ENCODE measurements around the gene ALG6. TPM values are rescaled to one million over a fixed set of nuclear protein-coding genes. Genes with fewer than 3 reads are reported as not detected.
"Not testable (repeated sequence)": the region's sequence is repeated elsewhere in the genome, so short reads cannot be mapped to it uniquely, and the experiment has no call there.

The ALG6 gene
- polyA plus RNA-seq, 4 donors, result 22.4 to 28.3 (median 27.7) TPM

GRCh38 chr1:63407002-63407401 is 39.6 kb downstream of the ALG6 start:
- DNase-seq (ENCODE audit: low read depth in 4 of 4, low spot score in 3 of 4), result no peak

DNA sequence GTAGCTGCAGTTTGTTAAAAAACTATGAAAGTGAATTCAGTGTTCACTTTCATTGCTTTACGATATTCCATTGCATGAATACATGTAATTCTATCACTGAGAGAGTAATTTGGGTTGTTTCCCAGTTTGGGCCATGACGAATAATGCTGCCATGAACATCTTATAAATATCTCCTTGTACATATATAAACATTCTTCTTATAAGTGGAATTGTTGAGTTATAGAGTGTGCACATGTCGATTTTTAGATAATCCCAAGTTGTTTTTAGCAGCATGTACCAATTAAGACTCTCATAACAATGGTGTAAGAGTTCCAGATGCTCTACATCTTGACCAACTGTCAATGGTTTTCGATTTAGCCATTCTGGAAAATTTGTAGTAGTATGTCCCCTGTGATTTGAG is 40.9 kb downstream of the ALG6 start:
- no peak for DNase-seq (ENCODE audit: low read depth in 4 of 4, low spot score in 3 of 4)

DNA sequence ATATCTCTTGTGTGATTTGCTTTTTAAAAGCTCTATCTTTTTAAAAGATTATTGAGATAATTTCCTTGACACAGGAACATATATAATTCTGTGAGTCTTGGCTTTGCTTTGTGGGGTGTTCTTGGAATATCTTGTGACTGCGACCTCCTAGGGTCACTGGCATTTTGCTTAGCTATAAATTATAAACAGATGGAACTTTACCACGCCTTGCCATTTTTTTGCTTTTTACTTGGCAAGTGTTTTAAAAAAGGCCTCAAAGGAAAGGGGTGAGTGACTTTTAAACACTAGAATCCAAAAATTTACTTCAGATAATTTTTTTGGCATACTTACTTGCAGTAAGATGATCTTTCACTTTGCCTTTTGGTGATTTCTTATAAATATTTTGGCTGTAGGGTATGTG is 43.6 kb downstream of the ALG6 start:
- DNase-seq (ENCODE audit: low read depth in 4 of 4, low spot score in 3 of 4), result no peak

DNA sequence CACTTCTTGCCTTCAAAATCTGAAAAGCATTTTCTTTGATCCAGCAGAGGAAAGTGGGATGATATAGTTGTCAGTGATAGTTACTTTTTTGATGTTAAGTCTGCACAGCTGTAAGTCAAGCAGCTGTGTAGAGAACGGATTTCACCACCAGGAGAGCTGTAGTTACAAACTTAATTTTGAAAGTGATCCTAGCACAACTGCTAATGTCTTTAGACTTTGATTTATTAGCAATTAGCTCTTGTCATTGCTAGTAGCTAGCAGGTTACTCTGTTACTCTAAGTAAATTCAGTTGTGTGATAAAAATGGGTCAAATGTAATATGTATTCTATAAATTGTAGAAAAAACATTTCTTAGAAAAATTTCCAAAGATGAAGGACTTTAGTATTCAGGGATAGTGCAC is 46.0 kb downstream of the ALG6 start:
- DNase-seq (ENCODE audit: low read depth in 4 of 4, low spot score in 3 of 4), result no peak

- DNase-seq (ENCODE audit: low read depth in 4 of 4, low spot score in 3 of 4), result no peak
Measured at GRCh38 chr1:63414691-63415365, 47.4 kb downstream of the ALG6 start.

GRCh38 chr1:63418101-63418500 is 50.7 kb downstream of the ALG6 start:
- no peak for DNase-seq (ENCODE audit: low read depth in 4 of 4, low spot score in 3 of 4)

DNA sequence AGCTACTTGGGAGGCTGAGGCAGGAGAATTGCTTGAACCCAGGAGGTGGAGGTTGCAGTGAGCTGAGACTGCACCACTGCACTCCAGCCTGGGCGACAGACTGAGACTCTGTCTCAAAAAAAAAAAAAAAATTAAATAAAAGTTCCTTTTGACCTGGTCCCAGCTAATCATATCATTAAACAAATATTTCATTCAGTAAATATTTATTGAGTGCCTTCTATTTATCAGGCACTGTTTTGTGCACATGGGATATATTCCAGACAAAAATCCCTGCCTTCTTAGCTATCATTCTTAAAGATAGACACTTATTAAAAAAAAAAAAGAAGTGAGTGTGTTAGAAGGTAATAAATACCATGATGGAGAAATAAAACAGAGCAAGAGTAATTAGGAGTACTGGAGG is 53.3 kb downstream of the ALG6 start:
- DNase-seq (ENCODE audit: low read depth in 4 of 4, low spot score in 3 of 4), result not testable (repeated sequence)

- DNase-seq (ENCODE audit: low read depth in 4 of 4, low spot score in 3 of 4), result no peak
Measured at GRCh38 chr1:63423649-63424048, 56.2 kb downstream of the ALG6 start.

DNA sequence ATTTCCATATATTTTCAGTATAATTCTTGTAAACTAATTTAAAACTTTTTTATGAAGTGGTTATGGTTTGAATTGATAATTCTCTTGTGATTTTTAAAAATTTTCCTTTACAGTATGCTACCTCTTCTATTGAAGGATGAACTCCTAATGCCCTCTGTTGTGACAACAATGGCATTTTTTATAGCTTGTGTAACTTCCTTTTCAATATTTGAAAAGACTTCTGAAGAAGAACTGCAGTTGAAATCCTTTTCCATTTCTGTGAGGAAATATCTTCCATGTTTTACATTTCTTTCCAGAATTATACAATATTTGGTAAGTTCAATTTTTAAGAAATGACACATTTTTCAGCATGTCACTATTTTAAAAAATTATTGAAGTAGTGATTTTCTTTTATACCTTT is 61.4 kb downstream of the ALG6 start:
- DNase-seq (ENCODE audit: low read depth in 4 of 4, low spot score in 3 of 4), result no peak

DNA sequence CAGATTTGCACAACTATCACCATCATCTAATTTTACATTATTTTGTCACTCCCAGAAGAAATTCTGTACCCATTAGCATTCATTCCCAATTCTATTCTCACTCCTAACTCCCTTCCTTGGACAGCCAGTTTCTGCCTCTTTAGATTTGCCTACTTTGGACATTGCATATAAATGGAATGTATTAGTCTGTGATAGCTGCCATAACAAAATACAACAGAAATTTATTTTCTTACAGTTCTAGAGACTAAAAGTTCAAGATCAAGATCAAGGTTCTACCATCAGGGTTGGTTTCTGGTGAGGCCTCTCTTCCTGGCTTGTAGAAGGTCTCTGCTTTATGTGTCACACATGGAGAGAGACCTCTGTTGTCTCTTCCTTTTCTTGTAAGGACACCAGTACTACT is 61.9 kb downstream of the ALG6 start:
- DNase-seq (ENCODE audit: low read depth in 4 of 4, low spot score in 3 of 4), result no peak

- DNase-seq (ENCODE audit: low read depth in 4 of 4, low spot score in 3 of 4), result no peak
Measured at GRCh38 chr1:63435161-63435560, 67.7 kb downstream of the ALG6 start.

- DNase-seq (ENCODE audit: low read depth in 4 of 4, low spot score in 3 of 4), result no peak
Measured at GRCh38 chr1:63442141-63442475, 74.7 kb downstream of the ALG6 start.

GRCh38 chr1:63448731-63449246 is 81.4 kb downstream of the ALG6 start:
- no peak for DNase-seq (ENCODE audit: low read depth in 4 of 4, low spot score in 3 of 4)

GRCh38 chr1:63450416-63450815 is 83.0 kb downstream of the ALG6 start:
- no peak for DNase-seq (ENCODE audit: low read depth in 4 of 4, low spot score in 3 of 4)

DNA sequence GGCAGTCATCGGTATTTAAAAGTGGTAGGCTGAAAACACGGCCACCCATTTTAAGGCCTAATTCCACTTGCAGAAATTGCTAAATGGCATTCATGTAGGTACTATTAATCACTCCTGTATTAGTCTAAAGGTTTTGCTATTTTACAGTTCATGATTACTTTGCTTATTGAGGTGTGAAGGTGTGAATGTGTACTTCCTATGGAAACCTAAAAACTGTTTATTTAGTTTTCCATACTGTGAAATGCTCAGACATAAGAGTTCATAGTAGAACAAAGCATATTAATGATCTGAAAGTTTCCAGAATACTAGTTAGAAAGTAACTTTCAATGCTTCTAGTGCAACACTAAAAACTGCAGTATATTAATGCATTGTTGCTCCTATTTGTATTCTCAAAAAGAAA is 85.8 kb downstream of the ALG6 start:
- DNase-seq (ENCODE audit: low read depth in 4 of 4, low spot score in 3 of 4), result no peak

DNA sequence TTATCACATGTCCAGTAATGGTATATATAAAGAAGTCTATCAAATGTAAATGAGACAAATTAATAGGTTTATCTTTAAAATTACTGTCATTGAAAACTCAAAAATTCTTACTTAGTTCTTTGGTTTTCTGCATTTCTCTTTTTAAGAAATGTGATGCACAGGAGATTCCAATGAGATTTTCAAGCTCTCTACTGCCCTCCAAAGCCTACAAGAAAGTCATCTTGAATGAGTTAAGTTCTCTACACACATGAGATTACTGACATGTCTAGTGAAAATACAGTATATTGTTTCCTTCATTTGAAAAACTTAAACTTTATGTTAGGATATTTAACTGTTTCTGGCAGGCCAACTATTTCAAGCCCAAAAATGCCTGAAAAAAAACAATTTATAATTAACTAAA is 86.8 kb downstream of the ALG6 start:
- DNase-seq (ENCODE audit: low read depth in 4 of 4, low spot score in 3 of 4), result no peak

GRCh38 chr1:63458750-63459149 is 91.3 kb downstream of the ALG6 start:
- no peak for DNase-seq (ENCODE audit: low read depth in 4 of 4, low spot score in 3 of 4)

GRCh38 chr1:63461661-63462230 is 94.3 kb downstream of the ALG6 start:
- no peak for DNase-seq (ENCODE audit: low read depth in 4 of 4, low spot score in 3 of 4)

DNA sequence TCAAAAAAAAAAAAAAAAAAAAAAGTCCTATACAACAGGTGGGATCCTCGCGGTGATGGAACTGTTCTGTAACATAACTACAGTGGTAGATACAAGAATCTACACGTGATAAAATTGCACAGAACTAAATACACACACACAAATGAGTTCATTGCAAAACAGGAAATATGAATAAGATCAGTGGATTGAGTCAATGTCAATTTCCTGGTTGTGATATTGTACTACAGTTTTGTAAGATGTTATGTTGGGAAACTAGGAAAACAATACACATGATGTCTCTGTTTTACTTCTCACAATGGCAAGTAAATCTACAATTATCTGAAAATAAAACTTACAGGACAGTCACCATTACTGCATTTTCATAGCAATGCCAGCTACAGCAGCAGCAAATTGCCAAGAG is 95.8 kb downstream of the ALG6 start:
- no peak for DNase-seq (ENCODE audit: low read depth in 4 of 4, low spot score in 3 of 4)

DNA sequence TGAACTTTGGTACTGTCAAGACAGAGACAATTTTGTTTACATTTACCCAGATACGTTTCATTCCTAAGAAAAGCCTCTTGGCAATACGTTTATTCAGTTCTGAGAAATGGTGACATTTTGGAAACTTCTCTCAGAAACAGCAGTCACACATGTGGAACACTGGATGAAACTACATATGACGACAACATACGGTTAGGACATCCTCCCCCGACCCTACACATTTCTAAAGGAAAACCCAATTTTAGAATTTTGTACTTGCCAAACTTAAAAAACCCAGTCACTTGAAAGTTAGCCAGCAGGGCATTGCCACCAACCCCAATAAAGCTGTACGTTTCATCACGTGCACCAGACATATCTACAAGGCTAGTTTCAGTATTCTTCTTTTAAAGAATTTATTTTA is 98.8 kb downstream of the ALG6 start:
- DNase-seq (ENCODE audit: low read depth in 4 of 4, low spot score in 3 of 4), result no peak

DNA sequence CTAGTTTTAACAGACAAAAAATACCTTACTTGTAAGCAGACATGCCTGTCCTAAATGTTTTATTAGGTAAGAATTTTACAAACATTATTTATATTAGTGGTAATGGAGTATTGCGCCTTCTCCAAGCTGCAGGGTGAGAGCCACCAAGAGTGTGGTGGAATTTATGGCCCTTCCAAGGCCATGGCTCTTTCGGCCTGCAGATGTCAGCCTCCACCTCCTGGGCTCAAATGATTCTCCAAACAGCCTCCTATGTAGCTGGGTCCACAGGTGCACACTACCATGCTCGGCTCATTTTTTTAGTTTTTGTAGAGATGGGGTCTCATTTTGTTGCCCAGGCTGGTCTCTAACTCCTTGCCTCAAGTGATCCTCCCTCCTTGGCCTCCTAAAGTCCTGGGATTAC is 99.3 kb downstream of the ALG6 start:
- no peak for DNase-seq (ENCODE audit: low read depth in 4 of 4, low spot score in 3 of 4)

DNA sequence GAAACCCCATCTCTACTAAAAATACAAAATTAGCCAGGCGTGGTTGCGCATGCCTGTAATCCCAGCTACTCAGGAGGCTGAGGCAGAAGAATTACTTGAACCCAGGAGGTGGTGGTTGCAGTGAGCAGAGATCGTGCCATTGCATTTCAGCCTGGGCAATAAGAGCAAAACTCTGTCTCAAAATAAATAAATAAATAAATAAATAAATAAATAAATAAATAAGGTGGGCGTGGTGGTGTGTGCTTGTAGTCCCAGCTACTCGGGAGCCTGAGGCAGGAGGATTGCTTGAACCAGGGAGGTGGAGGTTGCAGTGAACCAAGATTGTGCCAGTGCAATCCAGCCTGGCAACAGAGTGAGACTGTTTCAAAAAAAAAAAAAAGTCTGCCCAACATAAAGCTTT is 101.3 kb downstream of the ALG6 start:
- DNase-seq (ENCODE audit: low read depth in 4 of 4, low spot score in 3 of 4), result not testable (repeated sequence)

DNA sequence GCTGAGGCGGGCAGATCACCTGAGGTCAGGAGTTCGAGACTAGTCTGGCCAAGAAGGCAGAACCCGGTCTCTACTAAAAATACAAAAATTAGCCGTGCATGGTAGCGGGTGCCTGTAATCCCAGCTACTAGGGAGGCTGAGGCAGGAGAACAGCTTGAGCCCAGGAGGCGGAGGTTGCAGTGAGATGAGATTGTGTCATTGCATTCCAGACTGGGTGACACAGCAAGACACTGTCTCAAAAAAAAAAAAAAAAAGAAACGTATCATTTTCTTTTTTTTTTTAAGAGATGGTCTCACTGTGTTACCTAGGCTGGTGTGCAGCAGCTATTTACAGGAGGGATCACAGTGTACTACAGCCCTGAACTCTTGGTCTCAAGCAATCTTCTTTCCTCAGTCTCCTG is 108.3 kb downstream of the ALG6 start:
- no peak for DNase-seq (ENCODE audit: low read depth in 4 of 4, low spot score in 3 of 4)

Measured in right renal pelvis (tissue), 4 donors.